Activated CD8-positive, alpha-beta memory T cell treated with anti-CD3 and anti-CD28 coated beads, Interleukin-2, amount 10 ng/mL, durations not matched to agents 7 days and 5 days (primary cell): ENCODE results near the gene FLRT1. TPM values are rescaled to one million over a fixed set of nuclear protein-coding genes. Genes with fewer than 3 reads are reported as not detected.

Source experiments
- ATAC-seq: fragments of 150-1000 bp; cut with Tn5 transposase; one replicate; pipeline ENCODE4 v1.10.0; 2021; ENCODE audit warnings: moderate library complexity
- CTCF ChIA-PET: fragments of 350-600 bp; sonication (Branson Sonifier 250); formaldehyde crosslinking; loops from one replicate; lab custom pipeline; 2021; ENCODE audit warnings: antibody characterized with exemption; lab: Charles Lee
- DNase-seq: peaks from one replicate; pipeline ENCODE4 v3.0.0-alpha.2; 2020
- H3K27ac Mint-ChIP-seq: one replicate; pipeline ENCODE4 v1.8.0; 2021; ENCODE audit warnings: mild to moderate bottlenecking, mixed read lengths
- H3K27me3 Mint-ChIP-seq: one replicate; pipeline ENCODE4 v1.8.0; 2021; ENCODE audit warnings: mixed read lengths
- H3K36me3 Mint-ChIP-seq: one replicate; pipeline ENCODE4 v1.8.0; 2021; ENCODE audit warnings: mild to moderate bottlenecking, mixed read lengths
- H3K4me1 Mint-ChIP-seq: one replicate; pipeline ENCODE4 v1.8.0; 2021; ENCODE audit warnings: mixed read lengths
- H3K4me3 Mint-ChIP-seq: one replicate; pipeline ENCODE4 v1.8.0; 2021; ENCODE audit warnings: mild to moderate bottlenecking, moderate library complexity, mixed read lengths
- H3K9me3 Mint-ChIP-seq: one replicate; pipeline ENCODE4 v1.8.0; 2022; ENCODE audit warnings: low read depth, mixed read lengths
- total RNA-seq, 2 experiments: library from RNA; stranded (reverse); gene quantifications; one replicate each; pipeline ENCODE4 v1.2.3, GENCODE V29; 2021

Gene FLRT1, protein sequence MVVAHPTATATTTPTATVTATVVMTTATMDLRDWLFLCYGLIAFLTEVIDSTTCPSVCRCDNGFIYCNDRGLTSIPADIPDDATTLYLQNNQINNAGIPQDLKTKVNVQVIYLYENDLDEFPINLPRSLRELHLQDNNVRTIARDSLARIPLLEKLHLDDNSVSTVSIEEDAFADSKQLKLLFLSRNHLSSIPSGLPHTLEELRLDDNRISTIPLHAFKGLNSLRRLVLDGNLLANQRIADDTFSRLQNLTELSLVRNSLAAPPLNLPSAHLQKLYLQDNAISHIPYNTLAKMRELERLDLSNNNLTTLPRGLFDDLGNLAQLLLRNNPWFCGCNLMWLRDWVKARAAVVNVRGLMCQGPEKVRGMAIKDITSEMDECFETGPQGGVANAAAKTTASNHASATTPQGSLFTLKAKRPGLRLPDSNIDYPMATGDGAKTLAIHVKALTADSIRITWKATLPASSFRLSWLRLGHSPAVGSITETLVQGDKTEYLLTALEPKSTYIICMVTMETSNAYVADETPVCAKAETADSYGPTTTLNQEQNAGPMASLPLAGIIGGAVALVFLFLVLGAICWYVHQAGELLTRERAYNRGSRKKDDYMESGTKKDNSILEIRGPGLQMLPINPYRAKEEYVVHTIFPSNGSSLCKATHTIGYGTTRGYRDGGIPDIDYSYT
- total RNA-seq: not detected

GRCh38 chr11:64035576-64035975 is at the start of gene FLRT1:
TSS of gene FLRT1 (plus strand) at chr11:64035931. CDS start at chr11:64116268, 80,337 bp downstream.
- no peak for ATAC-seq
- Mint-ChIP-seq H3K4me3 (no peak within 1 kb of the TSS), H3K9me3 (no peaks in the 10 kb centered on the region), H3K27ac (no peak within 1 kb of the TSS), H3K4me1 (peaks cover 3% of the 10 kb centered on the region), H3K36me3 (no peaks in the 10 kb centered on the region), H3K27me3 (peaks cover 42% of the 10 kb centered on the region)
- CTCF ChIA-PET: no interaction called here
- DNase-seq: no peak

DNA sequence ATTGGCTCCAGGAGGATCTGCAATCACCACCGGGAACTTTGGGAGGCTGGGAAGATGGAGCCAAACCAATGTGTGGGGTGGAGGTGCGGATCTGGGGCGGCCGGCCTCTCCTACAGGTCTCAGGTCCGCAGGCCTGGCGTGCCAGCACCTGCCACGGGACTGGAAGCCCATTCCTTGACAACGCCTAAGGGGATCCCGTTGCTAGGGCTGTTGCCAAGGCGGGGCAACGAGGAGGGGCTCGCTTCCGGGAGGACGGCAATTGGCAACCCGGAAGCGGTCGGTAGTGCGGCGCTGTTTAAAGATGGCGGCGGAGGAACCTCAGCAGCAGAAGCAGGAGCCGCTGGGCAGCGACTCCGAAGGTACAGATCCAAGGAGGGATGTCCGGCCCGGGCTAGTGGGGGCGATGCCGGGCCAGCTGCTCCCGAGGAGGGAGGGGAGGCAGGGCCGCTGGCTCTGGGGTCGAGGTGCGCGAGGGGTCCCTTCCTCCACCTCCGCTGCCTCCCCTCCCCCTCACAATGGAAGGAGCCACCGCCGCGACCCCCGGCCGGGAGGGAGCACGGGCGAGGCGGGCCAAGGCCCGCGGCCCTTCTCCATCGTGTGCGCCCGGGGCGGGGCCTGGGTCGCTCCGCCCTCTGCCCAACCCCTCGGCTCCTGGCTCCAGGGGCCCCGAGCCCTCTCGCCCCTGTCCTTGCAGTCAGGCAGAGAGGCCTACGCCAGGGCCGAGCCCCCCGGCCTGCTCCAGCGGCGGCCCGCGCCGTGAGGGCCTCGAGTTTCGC is 49.4 kb upstream of the FLRT1 start, which contains the start of gene OTUB1:
Gene OTUB1 (plus strand): TSS at position 283 of the 776 bp plus-strand sequence. CDS start 19 bp downstream, at position 302.
- Mint-ChIP-seq H3K27me3 (no peaks in the 10 kb centered on the region), H3K27ac (peak within 1 kb of the TSS; percentile 96), H3K9me3 (no peaks in the 10 kb centered on the region), H3K4me3 (peak within 1 kb of the TSS; percentile 85), H3K36me3 (peaks cover 26% of the 10 kb centered on the region), H3K4me1 (peaks cover 37% of the 10 kb centered on the region)
- ATAC-seq (peak; percentile 87), DNase-seq (peak; percentile 95)
- CTCF ChIA-PET: interaction anchor here (0.8 to 3.0 kb wide), 10 partner anchors 12 to 315 kb away, joined by 3 to 10 read pairs (median 4); partner anchors contain the start of genes COX8A, MARK2 and RTN3

DNA sequence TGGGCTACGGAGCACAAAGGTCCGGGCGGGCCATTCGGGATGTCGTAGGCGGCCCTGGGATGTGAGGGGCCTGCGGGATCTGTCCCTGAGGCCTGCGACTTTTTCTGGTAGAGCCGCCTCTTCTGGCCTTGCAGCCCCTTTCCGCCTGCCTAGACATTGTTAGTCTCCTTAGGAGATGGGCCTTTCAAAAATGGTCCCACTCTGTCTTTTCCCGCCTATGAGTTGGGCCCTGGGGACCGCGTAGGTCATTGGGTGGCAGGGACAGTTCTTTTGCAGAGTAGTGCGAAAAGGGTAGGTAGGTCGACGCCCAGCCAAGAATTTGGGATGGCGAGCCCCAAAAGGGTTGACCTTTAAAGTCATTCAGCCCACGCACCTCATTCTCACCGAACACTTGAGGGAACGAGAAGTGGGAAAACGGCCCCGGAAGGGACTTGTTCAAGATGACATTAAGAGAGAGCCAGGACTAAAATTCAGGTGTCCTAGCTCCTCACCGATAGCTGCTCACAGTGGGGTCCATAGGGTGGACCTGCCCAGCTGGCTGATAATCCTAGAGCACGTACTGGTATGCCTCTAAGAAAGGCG is 48.7 kb upstream of the FLRT1 start:
- peak overlapping the region; percentile 56 for H3K27ac Mint-ChIP-seq
- peaks cover 28% of the 10 kb centered on the region for H3K36me3 Mint-ChIP-seq
- CTCF ChIA-PET: interaction anchor here (1.0 to 5.1 kb wide), 3 partner anchors 13 to 149 kb away, joined by 3 to 37 read pairs (median 10); partner anchors contain the start of gene COX8A
- peak overlapping the region; percentile 75 for H3K4me3 Mint-ChIP-seq
- H3K4me1 Mint-ChIP-seq: peaks cover 34% of the 10 kb centered on the region
- ATAC-seq (no peak), DNase-seq (no peak)
- H3K9me3 Mint-ChIP-seq: no peaks in the 10 kb centered on the region
- H3K27me3 Mint-ChIP-seq: no peaks in the 10 kb centered on the region

DNA sequence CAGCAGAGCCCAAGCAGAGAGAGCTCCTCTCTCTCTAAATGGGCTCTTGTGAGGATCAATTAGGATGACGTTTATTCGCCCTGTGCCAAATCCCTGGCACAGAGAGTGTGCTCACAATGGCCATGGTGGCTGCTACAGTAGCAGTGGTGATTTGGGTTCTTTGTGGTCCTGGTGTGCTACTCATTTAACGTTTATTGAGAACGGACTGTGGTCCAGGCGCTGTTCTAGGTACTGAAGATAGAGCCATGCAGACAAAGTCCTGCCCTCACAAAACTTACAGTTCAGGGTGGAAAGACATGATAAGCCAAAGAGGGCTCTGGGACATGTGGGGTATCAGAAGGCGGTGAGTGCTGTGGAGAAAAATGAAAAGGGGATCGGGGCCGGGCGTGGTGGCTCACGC is 44.2 kb upstream of the FLRT1 start:
- Mint-ChIP-seq H3K9me3 (no peaks in the 10 kb centered on the region), H3K27me3 (no peaks in the 10 kb centered on the region), H3K4me3 (no peak overlapping the region), H3K27ac (no peak overlapping the region), H3K36me3 (peaks cover 35% of the 10 kb centered on the region), H3K4me1 (peaks cover 19% of the 10 kb centered on the region)
- ATAC-seq (no peak), DNase-seq (no peak)
- CTCF ChIA-PET: interaction anchor here (5.1 kb wide), 1 partner anchor 9 kb away, joined by 37 read pairs; no protein-coding TSS in a partner anchor

- Mint-ChIP-seq H3K4me3 (no peak overlapping the region), H3K36me3 (peaks cover 41% of the 10 kb centered on the region), H3K9me3 (no peaks in the 10 kb centered on the region), H3K27me3 (no peaks in the 10 kb centered on the region), H3K4me1 (peaks cover 11% of the 10 kb centered on the region), H3K27ac (no peak overlapping the region)
- no peak for ATAC-seq
- CTCF ChIA-PET: no interaction called here
- no peak for DNase-seq
Measured at GRCh38 chr11:63993100-63993499, 42.6 kb upstream of the FLRT1 start.

GRCh38 chr11:63993993-63994392 is 41.7 kb upstream of the FLRT1 start:
- H3K4me1 Mint-ChIP-seq: peaks cover 4% of the 10 kb centered on the region
- H3K27ac Mint-ChIP-seq: no peak overlapping the region
- H3K9me3 Mint-ChIP-seq: no peaks in the 10 kb centered on the region
- no peak overlapping the region for H3K4me3 Mint-ChIP-seq
- CTCF ChIA-PET: no interaction called here
- ATAC-seq (no peak), DNase-seq (no peak)
- H3K36me3 Mint-ChIP-seq: peaks cover 38% of the 10 kb centered on the region
- no peaks in the 10 kb centered on the region for H3K27me3 Mint-ChIP-seq

GRCh38 chr11:63996512-63996911 is 39.2 kb upstream of the FLRT1 start:
- Mint-ChIP-seq H3K27me3 (peaks cover 6% of the 10 kb centered on the region), H3K9me3 (no peaks in the 10 kb centered on the region), H3K36me3 (peaks cover 22% of the 10 kb centered on the region), H3K4me3 (no peak overlapping the region), H3K4me1 (peaks cover 7% of the 10 kb centered on the region), H3K27ac (no peak overlapping the region)
- DNase-seq: no peak
- CTCF ChIA-PET: no interaction called here
- ATAC-seq: no peak

GRCh38 chr11:63997104-63997700 is 38.5 kb upstream of the FLRT1 start:
- H3K4me1 Mint-ChIP-seq: peaks cover 5% of the 10 kb centered on the region
- no peak for ATAC-seq
- no peak overlapping the region for H3K4me3 Mint-ChIP-seq
- H3K36me3 Mint-ChIP-seq: peaks cover 20% of the 10 kb centered on the region
- CTCF ChIA-PET: interaction anchor here (1.3 kb wide), 2 partner anchors 22 to 159 kb away, joined by 3 read pairs; partner anchors contain the start of gene COX8A
- H3K9me3 Mint-ChIP-seq: no peaks in the 10 kb centered on the region
- no peak overlapping the region for H3K27ac Mint-ChIP-seq
- DNase-seq: no peak
- peaks cover 6% of the 10 kb centered on the region for H3K27me3 Mint-ChIP-seq

GRCh38 chr11:63997801-63998337 is 37.9 kb upstream of the FLRT1 start:
- H3K4me3 Mint-ChIP-seq: no peak overlapping the region
- peaks cover 5% of the 10 kb centered on the region for H3K4me1 Mint-ChIP-seq
- peaks cover 19% of the 10 kb centered on the region for H3K36me3 Mint-ChIP-seq
- CTCF ChIA-PET: interaction anchor here (0.9 to 1.3 kb wide), 3 partner anchors 23 to 160 kb away, joined by 3 read pairs; partner anchors contain the start of gene COX8A
- H3K9me3 Mint-ChIP-seq: no peaks in the 10 kb centered on the region
- H3K27ac Mint-ChIP-seq: no peak overlapping the region
- no peak for ATAC-seq
- DNase-seq: no peak
- peaks cover 6% of the 10 kb centered on the region for H3K27me3 Mint-ChIP-seq

DNA sequence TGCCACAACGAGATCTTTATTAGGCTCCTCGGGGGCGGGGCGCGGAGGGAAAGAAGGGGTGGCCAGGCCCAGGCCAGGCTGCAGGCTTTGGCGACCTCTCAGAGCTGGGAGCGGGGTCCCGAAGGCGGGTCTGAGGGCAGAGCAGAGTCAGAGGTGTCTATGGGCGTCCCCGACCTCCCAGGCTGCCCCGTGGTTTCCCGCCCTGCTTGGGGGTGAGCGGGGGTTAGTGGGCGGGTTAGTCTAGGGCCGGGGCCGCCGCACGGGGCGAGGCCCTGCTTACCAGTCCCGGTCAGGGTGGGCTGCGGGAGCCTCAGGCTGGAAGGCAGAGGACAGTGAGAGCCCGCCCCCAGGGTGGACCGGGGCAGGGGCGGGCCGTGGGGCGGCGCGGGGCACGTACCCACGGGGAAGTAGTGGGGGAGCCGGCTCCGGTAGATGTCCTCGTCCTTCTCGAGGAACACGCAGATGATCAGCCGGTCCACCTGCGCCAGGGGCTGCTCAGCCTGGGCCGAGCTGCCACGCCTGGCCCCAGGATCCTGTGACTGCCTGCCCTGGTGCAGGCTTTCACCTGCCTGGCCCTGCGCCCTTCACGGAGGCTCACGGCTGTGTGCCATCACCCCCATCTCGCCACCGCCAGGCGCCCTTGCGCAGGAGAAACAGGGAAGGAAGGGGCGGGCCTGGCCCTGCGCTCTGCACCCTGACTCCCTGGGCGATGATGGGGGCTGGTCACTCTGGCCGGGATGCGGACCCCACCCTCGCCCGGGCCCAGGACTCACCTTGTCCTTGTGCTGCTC is 37.0 kb upstream of the FLRT1 start:
- ATAC-seq: no peak
- CTCF ChIA-PET: interaction anchor here (0.9 to 4.6 kb wide), 13 partner anchors 9 to 305 kb away, joined by 3 to 123 read pairs (median 4); partner anchors contain the start of gene COX8A
- Mint-ChIP-seq H3K4me3 (no peak overlapping the region), H3K9me3 (no peaks in the 10 kb centered on the region), H3K27ac (no peak overlapping the region), H3K36me3 (peaks cover 16% of the 10 kb centered on the region), H3K4me1 (peaks cover 5% of the 10 kb centered on the region), H3K27me3 (peaks cover 6% of the 10 kb centered on the region)
- no peak for DNase-seq

DNA sequence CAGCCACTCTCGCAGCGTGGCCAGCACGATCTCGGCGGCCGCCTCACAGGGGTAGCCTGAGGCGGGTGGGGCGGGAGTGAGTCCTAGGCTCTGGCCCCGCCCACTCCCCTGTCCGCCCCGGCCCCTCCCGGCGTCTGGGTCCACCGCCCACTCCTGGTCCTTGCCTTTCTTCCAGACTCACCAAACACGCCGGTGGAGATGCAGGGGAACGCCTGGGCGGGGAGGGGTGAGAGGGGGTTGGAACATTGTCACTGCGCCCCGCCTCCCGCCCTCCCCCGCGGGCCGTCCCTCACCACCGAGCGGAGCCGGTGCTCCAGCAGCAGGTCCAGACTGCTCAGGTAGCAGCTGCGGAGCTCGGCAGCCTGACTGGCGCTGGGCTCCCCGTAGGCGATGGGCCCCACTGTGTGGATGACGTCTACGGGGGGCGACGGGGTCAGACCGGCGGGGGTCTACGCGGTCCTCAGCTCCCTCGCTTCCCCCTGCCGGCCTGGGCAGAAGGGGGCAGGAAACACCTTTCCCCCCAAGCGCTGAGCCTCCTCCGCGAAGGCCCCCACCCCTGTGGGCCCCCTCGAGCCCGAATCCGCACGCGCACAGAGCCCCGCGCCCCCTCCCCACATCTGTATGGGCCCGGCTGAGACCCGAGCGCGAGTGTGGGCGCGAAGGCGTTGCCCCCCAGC is 36.2 kb upstream of the FLRT1 start:
- H3K4me1 Mint-ChIP-seq: peaks cover 5% of the 10 kb centered on the region
- DNase-seq (peak; percentile 56), ATAC-seq (peak; percentile 50)
- no peak overlapping the region for H3K4me3 Mint-ChIP-seq
- CTCF ChIA-PET: interaction anchor here (0.6 to 4.6 kb wide), 32 partner anchors 9 to 305 kb away, joined by 3 to 123 read pairs (median 4); partner anchors contain the start of genes FKBP2 and OTUB1
- H3K27ac Mint-ChIP-seq: no peak overlapping the region
- H3K9me3 Mint-ChIP-seq: no peaks in the 10 kb centered on the region
- H3K36me3 Mint-ChIP-seq: peaks cover 16% of the 10 kb centered on the region
- peaks cover 6% of the 10 kb centered on the region for H3K27me3 Mint-ChIP-seq
